ENCODE results near the gene TRPM3.

The TRPM3 gene

GRCh38 chr9:70571258-70571657 lies 550.2 kb downstream of the TRPM3 start:
- no peak overlapping the region for H3K4me3 ChIP-seq (ENCODE audit: severe bottlenecking)
- H3K4me1 ChIP-seq (ENCODE audit: insufficient read depth, poor library complexity, severe bottlenecking), result no peaks in the 10 kb centered on the region
- H3K27me3 ChIP-seq (ENCODE audit: insufficient read depth, poor library complexity, severe bottlenecking), result no peaks in the 10 kb centered on the region
- TF ChIP-seq CTCF (IDR thresholded peaks at IDR 0.05; ENCODE audit: poor library complexity, severe bottlenecking), result no peak
- DNase-seq (ENCODE audit: low spot score) (no peak), ATAC-seq (ENCODE audit: low read depth) (no peak)
- no peak overlapping the region for H3K27ac ChIP-seq (ENCODE audit: poor library complexity, severe bottlenecking)
- no peaks in the 10 kb centered on the region for H3K36me3 ChIP-seq (ENCODE audit: low read depth)
- no peaks in the 10 kb centered on the region for H3K9me3 ChIP-seq (ENCODE audit: severe bottlenecking)

GRCh38 chr9:70569791-70570190 lies 551.6 kb downstream of the TRPM3 start:
- ATAC-seq (ENCODE audit: low read depth), result no peak
- TF ChIP-seq CTCF (IDR thresholded peaks at IDR 0.05; ENCODE audit: poor library complexity, severe bottlenecking), result no peak

GRCh38 chr9:70569070-70569772 lies 552.2 kb downstream of the TRPM3 start:
- Histone ChIP-seq H3K27ac (ENCODE audit: poor library complexity, severe bottlenecking) (no peak overlapping the region), H3K27me3 (ENCODE audit: insufficient read depth, poor library complexity, severe bottlenecking) (no peaks in the 10 kb centered on the region), H3K4me3 (ENCODE audit: severe bottlenecking) (no peak overlapping the region), H3K4me1 (ENCODE audit: insufficient read depth, poor library complexity, severe bottlenecking) (no peaks in the 10 kb centered on the region), H3K36me3 (ENCODE audit: low read depth) (no peaks in the 10 kb centered on the region), H3K9me3 (ENCODE audit: severe bottlenecking) (no peaks in the 10 kb centered on the region)
- no peak for ATAC-seq (ENCODE audit: low read depth)
- no peak for DNase-seq (ENCODE audit: low spot score)
- no peak for TF ChIP-seq CTCF (IDR thresholded peaks at IDR 0.05; ENCODE audit: poor library complexity, severe bottlenecking)

More at GRCh38 chr9:70569791-70570190, 551.6 kb downstream of the TRPM3 start:
- no peak for DNase-seq (ENCODE audit: low spot score)
- H3K4me1 ChIP-seq (ENCODE audit: insufficient read depth, poor library complexity, severe bottlenecking), result no peaks in the 10 kb centered on the region
- no peaks in the 10 kb centered on the region for H3K9me3 ChIP-seq (ENCODE audit: severe bottlenecking)
- no peaks in the 10 kb centered on the region for H3K36me3 ChIP-seq (ENCODE audit: low read depth)
- no peak overlapping the region for H3K27ac ChIP-seq (ENCODE audit: poor library complexity, severe bottlenecking)
- H3K4me3 ChIP-seq (ENCODE audit: severe bottlenecking), result no peak overlapping the region
- H3K27me3 ChIP-seq (ENCODE audit: insufficient read depth, poor library complexity, severe bottlenecking), result no peaks in the 10 kb centered on the region

- no peak for TF ChIP-seq CTCF (IDR thresholded peaks at IDR 0.05; ENCODE audit: poor library complexity, severe bottlenecking)
- no peaks in the 10 kb centered on the region for H3K36me3 ChIP-seq (ENCODE audit: low read depth)
- ATAC-seq (ENCODE audit: low read depth) (no peak), DNase-seq (ENCODE audit: low spot score) (no peak)
- H3K4me1 ChIP-seq (ENCODE audit: insufficient read depth, poor library complexity, severe bottlenecking), result no peaks in the 10 kb centered on the region
- no peaks in the 10 kb centered on the region for H3K9me3 ChIP-seq (ENCODE audit: severe bottlenecking)
- no peak overlapping the region for H3K27ac ChIP-seq (ENCODE audit: poor library complexity, severe bottlenecking)
- H3K4me3 ChIP-seq (ENCODE audit: severe bottlenecking), result no peak overlapping the region
- H3K27me3 ChIP-seq (ENCODE audit: insufficient read depth, poor library complexity, severe bottlenecking), result no peaks in the 10 kb centered on the region
Measured at GRCh38 chr9:70567511-70567910, 553.9 kb downstream of the TRPM3 start.

- no peaks in the 10 kb centered on the region for H3K4me1 ChIP-seq (ENCODE audit: insufficient read depth, poor library complexity, severe bottlenecking)
- no peak for ATAC-seq (ENCODE audit: low read depth)
Measured at GRCh38 chr9:70566751-70567150, 554.7 kb downstream of the TRPM3 start.

More at GRCh38 chr9:70566751-70567150, 554.7 kb downstream of the TRPM3 start:
- no peak for DNase-seq (ENCODE audit: low spot score)
- Histone ChIP-seq H3K36me3 (ENCODE audit: low read depth) (no peaks in the 10 kb centered on the region), H3K27ac (ENCODE audit: poor library complexity, severe bottlenecking) (no peak overlapping the region), H3K4me3 (ENCODE audit: severe bottlenecking) (no peak overlapping the region), H3K27me3 (ENCODE audit: insufficient read depth, poor library complexity, severe bottlenecking) (no peaks in the 10 kb centered on the region), H3K9me3 (ENCODE audit: severe bottlenecking) (no peaks in the 10 kb centered on the region)
- no peak for TF ChIP-seq CTCF (IDR thresholded peaks at IDR 0.05; ENCODE audit: poor library complexity, severe bottlenecking)

Data from RWPE2 (cell line).